ENCODE measurements around the gene BTBD19.

BTBD19 gene

GRCh38 chr1:44855742-44856141 is 47.4 kb downstream of the BTBD19 start:
- no peak for TF ChIP-seq CTCF (IDR thresholded peaks at IDR 0.05; ENCODE audit: insufficient read depth, low read depth, low read length, missing control alignments)
- no peak overlapping the region for H3K4me3 ChIP-seq (ENCODE audit: low read depth, low read length)
- no peak for DNase-seq (ENCODE audit: low read depth)

- TF ChIP-seq CTCF (IDR thresholded peaks at IDR 0.05; ENCODE audit: insufficient read depth, low read depth, low read length, missing control alignments), result no peak
- no peak overlapping the region for H3K4me3 ChIP-seq (ENCODE audit: low read depth, low read length)
- DNase-seq (ENCODE audit: low read depth), result no peak
Measured at GRCh38 chr1:44857446-44857845, 49.1 kb downstream of the BTBD19 start.

- H3K4me3 ChIP-seq (ENCODE audit: low read depth, low read length), result no peak overlapping the region
- TF ChIP-seq CTCF (IDR thresholded peaks at IDR 0.05; ENCODE audit: insufficient read depth, low read depth, low read length, missing control alignments), result no peak
- DNase-seq (ENCODE audit: low read depth), result no peak
Measured at GRCh38 chr1:44860331-44860730, 52.0 kb downstream of the BTBD19 start.

GRCh38 chr1:44860891-44861425 is 52.6 kb downstream of the BTBD19 start:
- DNase-seq (ENCODE audit: low read depth), result no peak
- TF ChIP-seq CTCF (IDR thresholded peaks at IDR 0.05; ENCODE audit: insufficient read depth, low read depth, low read length, missing control alignments), result no peak
- no peak overlapping the region for H3K4me3 ChIP-seq (ENCODE audit: low read depth, low read length)

GRCh38 chr1:44862829-44863401 is 54.6 kb downstream of the BTBD19 start:
- no peak overlapping the region for H3K4me3 ChIP-seq (ENCODE audit: low read depth, low read length)
- no peak for TF ChIP-seq CTCF (IDR thresholded peaks at IDR 0.05; ENCODE audit: insufficient read depth, low read depth, low read length, missing control alignments)
- no peak for DNase-seq (ENCODE audit: low read depth)
